MM.1S (cell line): ENCODE measurements around the gene ATP8B3.

Experiments
- DNase-seq: peaks from one replicate; pipeline ENCODE4 v3.0.0-alpha.2; 2015
- H2AFZ ChIP-seq: fragments of 300-600 bp; sonication (generic); 2 replicates; pipeline ENCODE4 v1.6.0; 2016; ENCODE audit warnings: antibody characterized with exemption, low read length
- H3F3A ChIP-seq: fragments of 300-600 bp; sonication (generic); 2 replicates; pipeline ENCODE4 v1.6.1; 2016; ENCODE audit warnings: mild to moderate bottlenecking, antibody characterized with exemption, low read length, moderate library complexity, mixed read lengths; ENCODE audit not compliant: insufficient read depth
- H3K27ac ChIP-seq: fragments of 300-600 bp; sonication (generic); 2 replicates; pipeline ENCODE4 v1.5.1; 2016; ENCODE audit warnings: mild to moderate bottlenecking, low read length
- H3K27me3 ChIP-seq: fragments of 300-600 bp; sonication (generic); replicated peaks from 2 replicates; pipeline ENCODE4 v1.6.0; 2016; ENCODE audit warnings: low read length; ENCODE audit not compliant: insufficient read depth
- H3K36me3 ChIP-seq: fragments of 300-600 bp; sonication (generic); replicated peaks from 2 replicates; pipeline ENCODE4 v1.6.1; 2016; ENCODE audit warnings: mild to moderate bottlenecking, low read length, mixed read lengths; ENCODE audit not compliant: insufficient read depth
- H3K4me1 ChIP-seq: fragments of 300-600 bp; sonication (generic); 2 replicates; pipeline ENCODE4 v1.6.1; 2016; ENCODE audit warnings: low read length, mixed read lengths
- H3K4me2 ChIP-seq: fragments of 300-600 bp; sonication (generic); 2 replicates; pipeline ENCODE4 v1.6.0; 2016; ENCODE audit warnings: low read depth, low read length
- H3K4me3 ChIP-seq: fragments of 300-600 bp; sonication (generic); 2 replicates; pipeline ENCODE4 v1.5.1; 2016; ENCODE audit warnings: low read length, mixed read lengths
- H3K79me2 ChIP-seq: fragments of 300-600 bp; sonication (generic); 2 replicates; pipeline ENCODE4 v1.6.1; 2016; ENCODE audit warnings: mixed run types, low read length, mixed read lengths
- H3K9ac ChIP-seq: fragments of 300-600 bp; sonication (generic); 2 replicates; pipeline ENCODE4 v1.6.1; 2016; ENCODE audit warnings: low read length, mixed read lengths
- H3K9me2 ChIP-seq: fragments of 300-600 bp; sonication (generic); replicated peaks from 2 replicates; pipeline ENCODE4 v1.6.1; 2016; ENCODE audit warnings: mild to moderate bottlenecking, low read length, mixed read lengths; ENCODE audit not compliant: insufficient read depth
- H3K9me3 ChIP-seq: fragments of 300-600 bp; sonication (generic); replicated peaks from 2 replicates; pipeline ENCODE4 v1.6.1; 2016; ENCODE audit warnings: mild to moderate bottlenecking, low read length, mixed read lengths; ENCODE audit not compliant: insufficient read depth
- H4K20me1 ChIP-seq: fragments of 300-600 bp; sonication (generic); 2 replicates; pipeline ENCODE4 v1.6.1; 2016; ENCODE audit warnings: mild to moderate bottlenecking, low read length, moderate library complexity, mixed read lengths; ENCODE audit not compliant: insufficient read depth
- CTCF ChIP-seq: fragments of 300-600 bp; sonication (generic); IDR thresholded peaks from 2 replicates; pipeline ENCODE4 v1.5.1; 2016; ENCODE audit warnings: antibody characterized with exemption, low read length, mixed read lengths
- EZH2 ChIP-seq: fragments of 300-600 bp; sonication (generic); optimal IDR thresholded peaks from 2 replicates; pipeline ENCODE3; 2017; ENCODE audit warnings: low read depth, mild to moderate bottlenecking, antibody characterized with exemption, low read length, mixed read lengths
- EZH2phosphoT487 ChIP-seq: fragments of 300-600 bp; sonication (generic); IDR thresholded peaks from 2 replicates; pipeline ENCODE4 v1.6.1; 2018; ENCODE audit warnings: antibody characterized with exemption, low read length

Gene ATP8B3

GRCh38 chr19:1767464-1767933 is 44.6 kb downstream of the ATP8B3 start:
- no peak overlapping the region for H2AFZ ChIP-seq
- H4K20me1 ChIP-seq = no peaks in the 10 kb centered on the region
- H3K4me2 ChIP-seq = no peak overlapping the region; the same call in 1 of the 2 replicates
- H3K9ac ChIP-seq = no peak overlapping the region
- H3K27ac ChIP-seq = no peak overlapping the region
- no peak overlapping the region for H3K4me3 ChIP-seq
- TF ChIP-seq EZH2 = peak; percentile 64
- TF ChIP-seq EZH2phosphoT487 = no peak
- peak; percentile 99 for TF ChIP-seq CTCF
- H3K36me3 ChIP-seq = no peaks in the 10 kb centered on the region
- H3K9me3 ChIP-seq = no peaks in the 10 kb centered on the region
- no peaks in the 10 kb centered on the region for H3K4me1 ChIP-seq
- no peaks in the 10 kb centered on the region for H3K9me2 ChIP-seq
- H3K27me3 ChIP-seq = peaks cover 90% of the 10 kb centered on the region
- no peaks in the 10 kb centered on the region for H3F3A ChIP-seq
- peak; percentile 26 for DNase-seq
- no peaks in the 10 kb centered on the region for H3K79me2 ChIP-seq

GRCh38 chr19:1766800-1767352 is 45.2 kb downstream of the ATP8B3 start:
- Histone ChIP-seq H3K4me1 (no peaks in the 10 kb centered on the region), H3K9me2 (no peaks in the 10 kb centered on the region), H3K79me2 (no peaks in the 10 kb centered on the region), H3K4me3 (no peak overlapping the region), H3K9ac (no peak overlapping the region), H3K27me3 (peaks cover 96% of the 10 kb centered on the region), H3K27ac (no peak overlapping the region), H3F3A (no peaks in the 10 kb centered on the region), H2AFZ (no peak overlapping the region), H3K9me3 (no peaks in the 10 kb centered on the region), H4K20me1 (no peaks in the 10 kb centered on the region), H3K36me3 (no peaks in the 10 kb centered on the region), H3K4me2 (no peak overlapping the region)
- DNase-seq = no peak
- TF ChIP-seq EZH2 = no peak
- TF ChIP-seq CTCF = no peak
- TF ChIP-seq EZH2phosphoT487 = no peak

- H3K27ac ChIP-seq = no peak overlapping the region
- TF ChIP-seq CTCF (no peak), EZH2phosphoT487 (no peak), EZH2 (no peak)
- no peak overlapping the region for H3K4me3 ChIP-seq
- H3K4me2 ChIP-seq = no peak overlapping the region
- no peaks in the 10 kb centered on the region for H3K36me3 ChIP-seq
- no peaks in the 10 kb centered on the region for H3K9me2 ChIP-seq
- no peaks in the 10 kb centered on the region for H4K20me1 ChIP-seq
- no peak overlapping the region for H3K9ac ChIP-seq
- H3K79me2 ChIP-seq = no peaks in the 10 kb centered on the region
- peaks cover 97% of the 10 kb centered on the region for H3K27me3 ChIP-seq
- H3F3A ChIP-seq = no peaks in the 10 kb centered on the region
- H3K9me3 ChIP-seq = no peaks in the 10 kb centered on the region
- H3K4me1 ChIP-seq = no peaks in the 10 kb centered on the region
- no peak for DNase-seq
- no peak overlapping the region for H2AFZ ChIP-seq
Observed at GRCh38 chr19:1765904-1766799, 45.9 kb downstream of the ATP8B3 start.
